Stimulated activated CD8-positive, alpha-beta memory T cell treated with anti-CD3 and anti-CD28 coated beads, Interleukin-7, amount 100 ng/mL, for 4 hours (primary cell): ENCODE data around the gene MRPS35.
A peak's percentile ranks its signal among the peaks of the same experiment; 100 is the strongest.

ENCODE experiments used
- DNase-seq, 2 donors: peaks; one replicate each; pipeline ENCODE4 v3.0.0-alpha.2; 2020; ENCODE audit warnings: low read depth in 2 of 2

Gene MRPS35

DNA sequence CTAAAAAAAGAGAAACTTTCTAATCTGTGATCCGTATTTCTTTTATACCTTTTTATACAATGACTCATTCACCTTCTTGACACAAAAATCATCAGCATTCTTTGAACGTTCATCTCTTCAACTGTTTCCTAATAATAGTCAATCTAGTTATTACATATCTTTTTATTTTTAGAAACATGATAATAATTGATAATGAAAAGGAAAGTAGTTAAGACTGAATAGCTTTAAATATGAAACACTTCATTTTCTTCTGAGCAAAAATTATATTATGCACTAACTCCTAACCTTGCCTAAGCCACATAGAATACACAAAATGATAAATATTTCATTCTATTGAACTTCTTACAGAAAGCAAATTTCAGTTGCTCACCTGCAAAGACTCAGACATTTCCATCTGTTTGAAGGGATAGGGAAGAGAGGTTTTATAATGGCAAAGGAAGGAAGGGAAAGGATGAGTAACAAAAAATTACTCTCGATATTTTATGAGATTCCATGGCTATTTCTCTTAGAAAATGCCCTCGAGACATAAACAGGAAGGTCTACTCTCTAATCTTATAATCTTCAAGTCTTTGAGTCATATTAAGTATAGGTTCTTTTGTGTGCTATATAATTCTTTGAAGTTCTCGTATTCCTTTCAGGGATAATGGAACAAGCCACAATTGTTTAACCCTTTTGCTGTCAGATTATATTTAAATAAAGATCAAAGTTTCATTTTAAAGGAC lies 61.9 kb downstream of the MRPS35 start:
- DNase-seq: no peak

DNA sequence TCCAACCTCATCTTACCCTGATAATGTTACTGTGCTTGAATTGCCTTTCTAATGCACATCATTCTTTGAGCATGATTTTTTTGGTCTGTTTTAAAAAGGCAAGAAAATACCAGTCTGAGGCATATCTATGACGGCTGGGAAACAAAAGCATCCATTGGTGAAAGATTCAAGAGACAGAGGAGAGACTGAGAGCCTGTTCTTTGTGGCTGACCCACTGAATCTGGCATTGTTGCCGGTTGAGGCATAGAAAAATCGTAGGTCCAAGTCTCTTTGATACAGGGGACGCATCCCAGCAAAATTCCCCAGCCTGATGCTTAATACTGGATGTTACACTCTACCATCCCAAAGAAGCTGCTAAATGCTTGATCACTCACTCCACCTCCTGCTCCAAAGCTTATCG lies 66.5 kb downstream of the MRPS35 start:
- no peak for DNase-seq

DNA sequence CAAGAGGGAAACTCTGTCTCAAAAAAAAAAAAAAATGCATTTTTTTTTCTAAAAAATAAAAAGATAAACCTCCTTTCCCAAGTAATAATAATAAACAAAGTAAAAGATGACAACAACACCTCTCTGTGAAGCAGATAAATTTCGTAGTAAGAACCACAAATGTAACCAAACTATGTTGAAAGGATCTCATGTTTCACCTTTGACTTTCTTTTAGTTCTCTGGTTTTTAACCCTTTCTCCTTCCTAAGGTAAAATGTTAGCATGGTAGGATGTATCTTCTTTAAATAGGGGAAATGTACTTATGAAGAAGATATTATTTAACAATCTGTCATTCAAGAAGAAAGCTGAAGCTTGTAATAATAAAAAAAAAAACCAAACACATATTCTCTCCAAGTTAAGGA lies 67.6 kb downstream of the MRPS35 start:
- no peak for DNase-seq

DNA sequence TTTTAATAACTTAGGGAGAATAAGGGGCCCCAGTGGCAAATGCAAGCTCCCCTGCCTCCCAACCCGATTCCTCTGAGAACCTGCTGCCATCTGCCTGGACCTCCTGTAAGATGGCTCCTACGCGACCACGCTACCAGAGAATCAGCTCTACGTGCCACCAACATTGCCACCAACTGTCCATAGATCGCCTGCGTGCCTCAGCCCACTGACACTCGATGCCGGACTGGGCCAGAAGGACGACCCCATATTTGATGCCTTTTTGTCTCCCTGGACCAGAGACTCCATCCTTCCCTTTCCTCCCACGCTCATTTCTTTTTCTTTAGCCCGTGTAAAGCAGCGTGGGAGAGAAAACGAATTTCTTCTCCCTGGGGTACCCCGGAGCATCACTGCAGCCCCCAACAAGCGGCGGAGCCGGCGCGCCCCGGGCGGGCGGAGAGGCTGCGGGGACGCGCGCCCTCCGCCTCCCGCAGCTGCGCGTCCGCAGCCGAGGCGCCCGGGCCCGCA lies 68.8 kb downstream of the MRPS35 start:
- DNase-seq: no peak

DNA sequence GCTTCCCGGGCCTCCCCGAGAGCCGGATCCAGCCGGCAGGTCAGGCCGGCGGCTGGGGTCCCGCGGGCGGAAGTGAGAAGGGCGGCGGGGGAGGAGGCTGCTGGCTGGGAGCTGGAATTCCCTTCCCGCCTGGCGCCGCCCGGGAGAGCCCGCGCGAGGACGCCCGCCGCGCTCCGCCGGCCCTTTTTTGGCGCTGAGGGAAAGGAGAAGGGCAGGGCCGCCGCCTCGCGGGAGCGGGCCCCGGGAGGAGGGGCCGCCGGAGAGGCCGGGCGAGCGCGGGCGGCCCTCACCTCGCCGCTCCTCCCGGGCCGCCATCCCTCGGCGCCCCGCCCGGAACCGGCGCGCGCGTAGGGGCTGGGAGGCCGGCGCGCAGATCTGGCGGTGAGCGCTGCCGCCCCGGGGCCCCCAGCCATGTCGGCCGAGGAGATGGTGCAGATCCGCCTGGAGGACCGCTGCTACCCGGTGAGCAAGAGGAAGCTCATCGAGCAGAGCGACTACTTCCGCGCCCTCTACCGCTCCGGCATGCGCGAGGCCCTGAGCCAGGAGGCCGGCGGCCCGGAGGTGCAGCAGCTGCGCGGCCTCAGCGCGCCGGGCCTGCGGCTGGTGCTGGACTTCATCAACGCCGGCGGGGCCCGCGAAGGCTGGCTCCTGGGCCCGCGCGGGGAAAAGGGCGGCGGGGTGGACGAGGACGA lies 69.4 kb downstream of the MRPS35 start, which contains the start of the genes KLHL42 and MANSC4:
Gene KLHL42 (plus strand): TSS at position 314 of the 692 bp plus-strand sequence. CDS start 98 bp downstream, at position 412.
Gene MANSC4 (minus strand): TSS at position 317 of the 692 bp plus-strand sequence. CDS start 8,960 bp downstream, outside the sequence.
- peak in 1 of 2 donors; percentile 56 for DNase-seq

DNA sequence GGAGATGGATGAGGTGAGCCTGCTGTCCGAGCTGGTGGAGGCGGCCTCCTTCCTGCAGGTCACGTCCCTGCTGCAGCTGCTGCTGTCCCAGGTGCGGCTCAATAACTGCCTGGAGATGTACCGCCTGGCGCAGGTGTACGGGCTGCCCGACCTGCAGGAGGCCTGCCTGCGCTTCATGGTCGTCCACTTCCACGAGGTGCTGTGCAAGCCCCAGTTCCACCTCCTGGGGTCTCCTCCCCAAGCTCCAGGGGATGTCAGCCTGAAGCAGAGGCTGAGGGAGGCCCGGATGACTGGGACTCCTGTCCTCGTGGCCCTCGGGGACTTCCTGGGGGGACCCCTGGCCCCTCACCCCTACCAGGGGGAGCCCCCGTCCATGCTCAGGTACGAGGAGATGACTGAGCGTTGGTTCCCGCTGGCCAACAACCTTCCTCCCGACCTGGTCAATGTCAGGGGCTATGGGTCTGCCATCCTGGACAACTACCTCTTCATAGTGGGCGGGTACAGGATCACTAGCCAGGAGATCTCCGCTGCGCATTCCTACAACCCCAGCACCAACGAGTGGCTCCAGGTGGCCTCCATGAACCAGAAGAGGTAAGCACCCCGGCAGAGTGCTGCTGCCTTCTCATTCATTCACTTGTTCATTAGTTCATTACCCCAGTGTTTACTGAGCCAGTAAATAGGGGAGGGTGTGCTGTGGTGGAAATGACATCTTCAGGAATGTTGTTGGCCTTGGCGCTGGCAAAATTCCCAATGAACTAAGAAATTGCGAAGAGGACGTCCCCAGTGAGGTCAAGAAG lies 70.2 kb downstream of the MRPS35 start:
- peak in 1 of 2 donors; percentile 12 for DNase-seq

DNA sequence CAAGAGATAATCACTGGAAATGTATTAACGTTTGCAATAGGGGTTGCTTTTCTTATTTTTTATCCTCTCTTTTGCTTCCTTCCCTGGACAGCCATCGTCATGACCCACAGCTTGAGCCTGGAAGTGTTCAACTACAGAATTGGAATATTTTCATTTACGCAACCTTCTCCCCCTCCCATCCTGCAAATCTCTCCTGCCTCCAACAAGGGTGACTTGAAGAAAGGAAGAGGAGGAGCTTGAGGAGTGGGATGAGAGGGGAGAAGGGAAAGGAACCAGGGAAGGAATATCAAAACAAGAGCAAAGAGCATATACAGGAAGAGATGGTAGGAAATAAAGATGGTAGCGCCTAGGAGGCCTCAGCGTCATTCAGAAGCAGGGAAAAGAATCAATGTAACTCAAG lies 71.0 kb downstream of the MRPS35 start:
- no peak for DNase-seq

DNA sequence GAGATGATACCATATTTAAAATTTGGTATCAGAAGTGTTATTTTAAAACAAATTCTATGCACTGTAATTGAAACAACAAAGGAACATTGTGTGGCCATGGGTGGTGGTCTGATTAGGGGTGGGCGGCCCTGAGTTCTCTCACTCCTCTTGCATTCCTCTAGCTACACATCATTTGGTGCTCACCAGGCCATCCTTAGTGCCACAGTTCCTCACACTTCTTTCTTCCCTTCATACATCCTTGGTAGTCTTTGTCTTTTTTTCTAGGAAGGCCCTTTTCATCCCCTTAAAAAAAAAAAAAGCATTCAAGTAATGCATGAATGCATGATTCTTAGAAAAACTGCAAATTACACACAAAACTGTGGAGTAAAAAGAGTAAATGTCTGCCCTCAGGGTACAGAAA lies 71.8 kb downstream of the MRPS35 start:
- no peak for DNase-seq

DNA sequence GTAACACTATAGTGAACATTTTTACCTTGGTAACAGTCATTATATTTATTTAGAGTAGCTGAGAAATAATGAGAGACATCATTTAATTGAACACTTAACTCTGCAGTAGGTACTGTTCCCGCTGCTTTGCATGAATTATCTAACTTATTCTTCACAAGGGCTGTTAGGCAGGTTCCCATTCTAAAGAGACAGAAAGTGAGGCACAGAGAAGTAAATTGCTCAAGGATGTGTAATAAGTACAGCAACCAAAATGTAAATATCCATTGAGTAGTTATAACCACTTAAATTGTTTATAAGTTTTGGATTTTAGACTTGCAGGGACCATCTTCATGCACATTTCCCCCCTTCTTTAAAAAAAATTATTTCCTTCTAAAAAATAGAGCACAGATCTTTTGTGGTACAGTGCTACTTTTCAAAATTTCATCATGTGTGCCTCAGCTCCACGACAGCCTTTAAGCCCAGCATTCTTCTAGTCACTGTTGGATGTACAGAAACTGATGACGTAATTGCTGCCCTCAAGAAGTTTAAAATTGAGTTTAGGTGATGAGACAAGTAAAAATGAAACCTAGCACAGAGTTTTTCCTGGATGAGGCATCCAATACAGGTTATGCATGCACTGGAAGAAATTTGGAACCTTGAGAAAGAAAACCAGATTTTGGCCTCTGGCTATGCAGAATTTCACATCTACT lies 75.4 kb downstream of the MRPS35 start:
- DNase-seq: no peak

DNA sequence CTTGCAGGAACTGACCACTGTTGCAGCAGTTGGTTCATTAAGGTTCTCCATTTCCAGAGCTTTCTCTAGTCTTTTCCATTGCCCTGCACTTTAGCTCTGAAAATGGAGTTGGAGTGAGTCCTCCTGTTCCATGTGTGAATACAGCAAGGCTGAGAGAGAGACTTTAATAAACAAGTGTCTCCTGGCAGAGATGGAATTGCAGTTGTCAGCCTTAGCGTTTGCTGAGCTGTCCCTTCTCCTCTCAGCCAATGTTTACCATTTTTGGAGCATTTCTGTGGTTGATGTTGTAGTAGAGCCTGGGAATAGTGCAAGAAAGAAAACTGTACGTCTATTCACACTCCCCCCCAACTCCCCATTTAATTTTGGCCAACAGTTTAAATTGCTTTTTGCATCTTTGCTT lies 76.9 kb downstream of the MRPS35 start:
- no peak for DNase-seq

DNA sequence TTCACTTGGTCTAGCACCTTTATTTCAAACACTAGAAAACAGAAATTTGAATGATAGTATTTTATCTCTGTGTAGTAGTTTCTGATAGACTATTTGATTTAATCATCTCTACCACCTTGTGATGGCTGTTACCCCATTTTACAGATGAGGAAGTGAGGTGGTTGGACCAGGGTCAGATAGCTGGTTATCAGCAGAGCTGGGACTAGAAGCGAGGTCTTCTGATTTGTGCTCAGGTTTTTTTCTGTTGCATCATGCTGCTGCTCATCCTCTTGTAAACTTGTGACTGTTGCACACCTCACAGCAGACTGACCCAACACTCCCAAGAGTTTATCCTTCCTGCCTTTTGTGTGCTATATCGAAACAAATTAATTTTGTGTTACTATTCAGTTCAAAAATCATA lies 79.5 kb downstream of the MRPS35 start:
- DNase-seq: no peak

DNA sequence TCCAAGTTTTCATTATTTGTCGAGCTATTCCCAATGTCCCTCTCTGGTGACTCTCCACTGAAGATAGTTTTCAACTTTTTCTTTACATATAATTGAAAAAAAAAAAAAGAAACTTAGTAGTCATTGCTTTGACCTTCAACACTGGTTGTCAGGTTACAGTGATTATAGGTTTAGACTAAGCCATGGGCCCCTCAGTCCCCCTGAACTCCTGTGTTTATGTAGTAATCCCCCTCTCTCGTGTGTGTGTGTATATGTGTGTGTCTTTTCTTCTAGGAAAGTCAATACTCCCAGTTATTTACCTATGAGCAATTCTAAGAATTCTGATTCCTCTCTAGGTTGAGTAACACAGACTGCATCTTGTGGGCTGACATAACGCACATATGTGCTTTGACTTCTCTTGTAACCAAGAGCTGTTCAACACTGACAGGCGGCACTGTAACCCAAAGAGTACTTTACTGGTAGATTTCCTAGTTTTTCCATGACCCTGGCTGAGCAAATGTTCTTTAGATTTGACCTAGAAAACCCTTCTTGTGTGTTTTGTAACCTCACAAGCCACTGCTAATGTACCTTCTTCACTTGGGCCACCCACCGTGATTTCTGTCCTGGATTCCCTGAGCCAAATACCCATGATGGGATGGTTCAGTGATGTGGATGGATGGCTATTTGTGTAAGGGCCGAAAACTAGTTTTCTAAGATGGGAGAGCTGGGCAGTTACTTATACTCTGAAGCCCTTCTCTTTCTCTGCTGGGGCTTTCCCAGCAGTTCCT lies 84.4 kb downstream of the MRPS35 start:
- no peak for DNase-seq

DNA sequence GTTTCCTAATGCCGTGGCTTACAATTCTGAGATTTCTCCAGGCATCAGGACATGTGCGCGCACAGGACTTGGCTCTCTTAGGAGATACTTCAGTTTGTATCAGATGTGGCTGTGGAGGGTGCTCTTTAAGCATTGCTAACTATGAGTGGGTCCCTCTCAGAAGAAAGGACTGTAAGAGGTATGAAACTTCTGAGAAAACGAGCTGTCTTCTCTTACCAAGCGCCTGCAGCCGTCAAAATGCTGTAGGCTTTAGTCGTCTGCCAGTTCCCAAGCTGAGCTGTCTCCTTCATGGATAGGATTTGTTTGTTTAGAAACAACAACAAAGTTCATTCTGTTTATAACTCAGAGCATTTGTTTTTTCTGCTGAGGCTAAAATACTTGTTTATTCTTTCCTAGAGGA lies 85.5 kb downstream of the MRPS35 start:
- no peak for DNase-seq

DNA sequence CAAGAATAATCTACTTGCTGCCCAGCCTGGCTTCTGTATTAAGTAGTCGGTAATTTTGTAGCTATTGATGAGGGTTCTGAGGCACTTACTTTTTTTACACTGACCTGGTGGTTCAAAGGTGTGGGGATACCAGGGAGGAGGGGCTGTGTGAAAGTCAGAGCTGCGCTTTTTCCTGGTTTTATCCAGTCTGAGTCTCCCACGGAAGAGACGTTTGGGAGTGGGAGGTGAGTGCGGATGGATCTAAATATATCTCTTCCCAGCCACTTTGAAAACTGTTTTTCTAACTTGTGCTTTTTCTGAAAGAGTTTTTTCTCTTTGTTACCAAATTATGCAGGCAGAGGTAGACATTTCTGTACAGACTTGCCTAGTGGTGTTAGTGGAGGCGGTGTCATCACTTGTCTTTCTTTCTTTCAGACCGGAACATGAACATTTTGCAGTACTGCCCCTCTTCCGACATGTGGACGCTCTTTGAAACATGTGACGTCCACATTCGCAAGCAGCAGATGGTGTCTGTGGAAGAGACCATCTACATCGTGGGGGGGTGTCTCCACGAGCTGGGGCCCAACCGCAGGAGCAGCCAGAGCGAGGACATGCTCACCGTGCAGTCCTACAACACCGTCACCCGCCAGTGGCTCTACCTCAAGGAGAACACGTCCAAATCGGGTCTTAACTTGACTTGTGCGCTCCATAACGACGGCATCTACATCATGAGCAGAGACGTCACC lies 86.8 kb downstream of the MRPS35 start:
- DNase-seq: no peak

DNA sequence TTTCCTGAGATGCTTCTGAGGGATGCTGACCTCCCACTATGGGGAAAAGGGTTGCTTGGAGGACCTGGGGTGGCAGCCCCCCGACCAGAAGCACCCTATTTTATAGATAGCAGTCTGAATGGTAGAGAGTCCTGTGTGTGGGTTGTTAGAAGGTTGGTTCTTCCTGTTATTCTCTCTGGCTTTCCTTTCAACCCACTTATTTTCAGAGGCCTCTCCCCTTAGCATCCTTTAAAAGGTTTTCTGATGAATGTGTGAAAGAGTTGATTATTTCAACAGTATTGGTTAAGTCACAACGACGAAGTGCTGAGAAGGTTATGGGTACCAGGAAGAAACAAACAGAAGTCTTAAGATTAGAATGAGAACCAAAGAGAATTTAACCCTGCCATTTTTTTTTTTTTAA lies 90.2 kb downstream of the MRPS35 start:
- DNase-seq: no peak

DNA sequence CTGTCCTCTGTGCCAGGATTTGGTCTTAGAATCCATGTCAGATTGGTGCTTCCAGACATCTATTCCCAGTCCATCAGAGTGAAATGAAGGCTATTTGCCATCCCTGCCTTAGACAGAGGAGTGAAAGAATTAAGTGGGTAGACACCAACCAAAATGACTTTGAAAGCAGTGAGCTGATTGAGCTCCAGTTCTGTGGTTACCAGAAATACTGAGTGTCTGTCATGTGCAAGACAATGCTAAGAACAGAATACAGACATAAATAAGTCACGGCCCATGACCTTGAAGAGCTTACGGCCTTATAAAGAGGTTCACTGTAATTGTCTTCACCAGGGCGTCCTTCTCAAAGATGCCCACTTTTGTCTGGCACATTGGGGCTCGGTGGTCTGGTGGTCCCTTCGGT lies 91.0 kb downstream of the MRPS35 start:
- no peak for DNase-seq

DNA sequence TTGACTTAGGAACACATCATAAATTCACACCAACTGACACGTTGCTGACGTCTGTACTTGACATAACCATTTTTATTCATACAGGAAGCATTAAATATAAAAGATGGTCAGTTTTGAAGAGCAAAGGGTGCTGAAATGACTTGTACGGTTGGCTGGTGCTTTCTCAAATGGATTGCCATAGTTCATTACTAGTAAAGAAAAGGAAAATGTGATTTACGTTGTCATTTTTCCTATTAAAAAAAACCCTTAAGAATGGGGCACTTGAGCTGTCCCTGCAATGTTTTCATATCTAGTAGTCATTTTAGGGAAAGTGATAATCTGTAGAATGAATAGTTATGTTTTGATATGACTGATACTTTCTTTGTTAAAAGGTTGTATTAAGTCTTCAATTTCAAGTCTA lies 91.9 kb downstream of the MRPS35 start:
- DNase-seq: no peak

DNA sequence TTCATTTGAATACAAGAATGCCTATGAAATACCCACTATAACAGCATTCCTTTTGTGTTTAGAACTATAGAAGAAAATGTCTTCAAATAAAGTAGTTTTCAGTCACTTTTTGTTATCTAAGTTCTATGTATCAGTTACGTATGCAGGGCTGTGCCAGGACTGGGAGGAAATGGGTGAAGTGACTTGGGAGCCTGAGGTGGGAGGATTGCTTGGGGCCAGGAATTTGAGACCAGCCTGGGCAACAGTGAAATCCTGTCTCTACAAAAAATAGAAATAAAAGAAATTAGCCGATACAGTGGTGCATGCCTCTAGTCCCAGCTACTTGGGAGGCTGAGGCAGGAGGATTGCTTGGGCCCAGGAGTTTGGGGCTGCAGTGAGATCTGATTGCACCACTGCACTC lies 92.3 kb downstream of the MRPS35 start:
- no peak for DNase-seq

DNA sequence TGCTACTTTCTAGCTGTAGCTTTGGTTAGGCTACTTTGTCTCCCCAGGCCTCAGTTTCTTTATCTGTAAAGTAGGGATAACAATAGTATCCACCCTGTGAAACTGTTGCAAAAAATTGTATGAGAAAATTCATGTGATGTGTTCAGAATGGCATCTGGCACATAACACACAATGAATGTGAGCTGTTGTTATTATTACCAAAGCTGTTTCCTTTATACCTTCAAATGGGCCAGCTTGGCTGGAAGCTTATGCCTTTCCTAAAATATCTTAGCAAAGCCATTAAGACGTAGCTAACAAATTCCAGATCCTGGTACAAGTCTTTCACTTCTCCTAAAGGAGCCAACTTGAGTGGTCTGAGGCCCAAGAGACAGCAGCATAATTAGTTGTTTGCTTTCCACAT lies 94.6 kb downstream of the MRPS35 start:
- no peak for DNase-seq
